T follicular helper cell (primary cell): Measurements from ENCODE around the gene GTPBP6.

ENCODE experiments used
- DNase-seq: peaks from one replicate; pipeline ENCODE4 v3.0.0-alpha.2; 2020; ENCODE audit warnings: low read depth
- total RNA-seq, 2 experiments: gene quantifications; one replicate each; lab custom pipeline; 2026; lab: John Stamatoyannopoulos, UW

The GTPBP6 gene
- 85.4 to 116 reads per million in 2 experiments for total RNA-seq

- peak; percentile 99 for DNase-seq
These were observed at the start of gene GTPBP6 for GRCh38 chrX:318739-319578. Gene GTPBP6 (minus strand): TSS chrX:318796. CDS start chrX:318787, 9 bp downstream.

GRCh38 chrX:367866-368265, 49.3 kb upstream of the GTPBP6 start:
- DNase-seq, result no peak

GRCh38 chrX:367349-367748, 48.8 kb upstream of the GTPBP6 start:
- DNase-seq, result no peak

- no peak for DNase-seq
These were observed 45.2 kb upstream of the GTPBP6 start for GRCh38 chrX:363621-364375.

GRCh38 chrX:362937-363620, 44.5 kb upstream of the GTPBP6 start:
- no peak for DNase-seq

GRCh38 chrX:362351-362750, 43.8 kb upstream of the GTPBP6 start:
- no peak for DNase-seq

- DNase-seq, result no peak
These were observed 42.9 kb upstream of the GTPBP6 start for GRCh38 chrX:361231-362145.

GRCh38 chrX:360496-361150, 42.0 kb upstream of the GTPBP6 start:
- no peak for DNase-seq

- no peak for DNase-seq
These were observed 40.1 kb upstream of the GTPBP6 start for GRCh38 chrX:358651-359143.

- DNase-seq, result peak; percentile 18
These were observed 39.3 kb upstream of the GTPBP6 start for GRCh38 chrX:357693-358471.

GRCh38 chrX:357035-357692, 38.6 kb upstream of the GTPBP6 start:
- no peak for DNase-seq

- DNase-seq, result no peak
These were observed 37.9 kb upstream of the GTPBP6 start for GRCh38 chrX:356385-357034.

GRCh38 chrX:355329-356050, 36.9 kb upstream of the GTPBP6 start:
- no peak for DNase-seq

- DNase-seq, result no peak
These were observed 35.3 kb upstream of the GTPBP6 start for GRCh38 chrX:353566-354535.

GRCh38 chrX:352582-353314, 34.2 kb upstream of the GTPBP6 start:
- DNase-seq, result no peak

GRCh38 chrX:352181-352580, 33.6 kb upstream of the GTPBP6 start:
- no peak for DNase-seq
